CD4-positive, alpha-beta T cell treated with Interleukin-1 beta for 1 hour (primary cell): ENCODE results near the gene SSR1.
"Not testable (repeated sequence)": the region's sequence is repeated elsewhere in the genome, so short reads cannot be mapped to it uniquely, and the experiment has no call there.

Experiments
- DNase-seq, 2 donors: peaks; one replicate each; pipeline ENCODE4 v3.0.0-alpha.2; 2020 to 2022

The SSR1 gene

DNA sequence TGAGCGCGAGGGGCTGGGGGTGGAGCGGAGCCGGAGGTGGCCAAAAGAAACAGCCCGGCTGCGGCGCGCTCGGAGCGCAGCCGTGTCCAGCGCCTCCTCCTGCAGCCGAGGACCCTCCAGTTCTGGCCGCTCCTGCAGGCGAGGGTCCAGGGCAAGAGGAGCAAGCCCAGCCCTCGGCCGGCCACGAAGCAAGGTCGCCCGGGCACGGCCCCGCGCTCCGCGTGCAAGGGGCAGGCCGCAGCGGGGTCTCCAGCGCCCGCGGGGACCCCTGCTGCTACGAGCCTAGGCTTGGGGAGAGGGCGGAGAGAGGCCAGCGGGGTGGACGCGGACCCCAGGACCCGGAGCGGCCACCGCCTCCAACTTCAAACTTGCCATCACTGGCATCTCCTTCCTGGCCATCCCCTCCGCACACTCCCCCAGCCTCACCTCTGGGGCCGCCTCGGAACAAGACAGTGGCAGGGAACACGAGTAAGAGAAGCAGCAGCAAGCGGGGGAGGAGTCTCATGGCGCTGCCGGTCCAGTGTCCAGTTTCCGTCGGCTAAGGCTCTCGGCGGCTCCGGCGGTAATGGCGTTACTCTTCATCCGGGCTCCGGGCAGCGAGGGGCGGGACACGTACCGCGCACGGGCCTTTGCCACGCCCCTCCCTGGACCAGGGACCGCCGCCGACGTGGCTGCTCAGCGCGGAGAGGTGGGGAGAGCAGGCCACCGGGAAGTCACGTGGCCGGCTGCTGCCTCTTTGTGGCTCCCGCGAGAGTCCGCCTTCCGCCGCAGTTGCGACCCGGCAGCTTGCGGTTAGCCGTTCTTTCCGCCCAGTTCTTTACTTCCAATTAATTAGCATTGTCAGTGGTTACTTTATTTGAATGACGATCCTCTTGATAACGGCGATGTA lies at the start of gene SSR1:
Gene SSR1 (minus strand): TSS at position 584 of the 889 bp plus-strand sequence. CDS start 79 bp downstream, at position 505.
- peak; percentile 93 to 95 for DNase-seq

DNA sequence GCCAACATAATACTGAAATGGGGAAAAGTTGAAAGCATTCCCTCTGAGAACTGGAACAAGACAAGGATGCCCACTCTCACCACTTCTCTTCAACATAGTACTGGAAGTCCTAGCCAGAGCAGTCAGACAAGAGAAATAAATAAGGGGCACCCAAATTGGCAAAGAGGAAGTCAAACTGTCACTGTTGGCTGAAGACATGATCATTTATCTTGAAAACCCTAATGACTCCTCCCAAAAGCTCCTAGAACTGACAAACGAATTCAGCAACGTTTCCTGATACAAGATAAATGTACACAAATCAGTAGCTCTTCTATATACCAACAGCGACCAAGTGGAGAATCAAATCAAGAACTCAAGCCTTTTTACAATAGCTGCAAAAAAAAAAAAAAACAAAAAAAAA lies 38.9 kb upstream of the SSR1 start:
- not testable (repeated sequence) for DNase-seq

DNA sequence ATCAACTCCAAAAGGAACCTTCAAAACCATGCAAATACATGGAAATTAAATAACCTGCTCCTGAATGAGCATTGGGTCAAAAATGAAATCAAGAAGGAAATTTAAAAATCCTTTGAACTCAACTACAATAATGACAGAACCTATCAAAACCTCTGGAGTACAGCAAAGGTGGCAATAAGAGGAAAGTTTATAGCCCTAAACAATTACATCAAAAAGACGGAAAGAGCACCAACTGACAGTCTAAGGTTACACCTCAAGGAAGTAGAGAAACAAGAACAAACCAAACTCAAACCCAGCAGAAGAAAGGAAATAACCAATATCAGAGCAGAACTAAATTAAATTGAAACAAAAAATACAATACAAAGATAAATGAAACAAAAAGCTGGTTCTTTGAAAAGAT lies 37.6 kb upstream of the SSR1 start:
- DNase-seq: not testable (repeated sequence)

DNA sequence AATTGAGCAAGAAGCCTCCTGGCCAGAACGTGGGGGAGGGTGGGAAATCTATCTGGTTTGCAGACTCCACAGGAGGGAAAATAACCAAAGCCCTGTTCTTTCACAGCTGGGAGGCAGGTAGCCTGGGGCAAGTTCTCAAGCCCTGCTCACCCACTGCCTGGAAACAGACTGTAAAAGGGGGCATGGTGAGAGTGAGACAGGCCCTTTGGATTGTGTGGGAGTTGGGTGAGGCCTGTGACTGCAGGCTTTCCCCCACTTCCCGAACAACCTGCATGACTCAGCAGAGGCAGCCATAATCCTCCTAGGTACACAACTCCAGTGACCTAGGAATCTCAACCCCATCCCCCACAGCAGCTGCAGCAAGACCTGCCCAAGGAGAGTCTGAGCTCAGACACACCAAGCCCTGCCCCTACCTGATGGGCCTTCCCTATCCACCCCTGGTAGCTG lies 34.6 kb upstream of the SSR1 start:
- DNase-seq: not testable (repeated sequence)

DNA sequence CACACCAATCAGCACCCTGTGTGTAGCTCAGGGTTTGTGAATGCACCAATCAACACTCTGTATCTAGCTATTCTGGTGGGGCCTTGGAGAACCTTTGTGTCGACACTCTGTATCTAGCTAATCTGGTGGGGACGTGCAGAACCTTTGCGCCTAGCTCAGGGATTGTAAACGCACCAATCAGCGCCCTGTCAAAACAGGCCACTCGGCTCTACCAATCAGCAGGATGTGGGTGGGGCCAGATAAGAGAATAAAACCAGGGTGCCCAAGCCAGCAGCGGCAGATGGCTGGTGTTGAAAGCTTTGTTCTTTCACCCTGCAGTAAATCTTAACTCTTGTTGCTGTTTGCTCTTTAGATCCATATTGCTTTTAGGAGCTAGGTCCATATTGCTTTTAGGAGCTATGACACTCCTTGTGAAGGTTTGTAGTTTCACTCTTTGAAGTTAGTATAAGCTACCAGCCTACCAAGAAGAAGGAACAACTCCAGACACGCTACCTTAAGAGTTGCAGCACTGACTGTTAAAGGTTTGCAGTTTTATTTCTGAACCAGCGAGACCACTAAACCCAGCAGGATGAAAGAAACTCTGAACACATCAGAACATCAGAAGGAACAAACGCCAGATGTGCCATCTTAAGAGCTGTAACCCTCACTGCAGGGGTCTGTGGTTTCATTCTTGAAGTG lies 31.9 kb upstream of the SSR1 start:
- peak in 1 of 2 donors; percentile 13 for DNase-seq

DNA sequence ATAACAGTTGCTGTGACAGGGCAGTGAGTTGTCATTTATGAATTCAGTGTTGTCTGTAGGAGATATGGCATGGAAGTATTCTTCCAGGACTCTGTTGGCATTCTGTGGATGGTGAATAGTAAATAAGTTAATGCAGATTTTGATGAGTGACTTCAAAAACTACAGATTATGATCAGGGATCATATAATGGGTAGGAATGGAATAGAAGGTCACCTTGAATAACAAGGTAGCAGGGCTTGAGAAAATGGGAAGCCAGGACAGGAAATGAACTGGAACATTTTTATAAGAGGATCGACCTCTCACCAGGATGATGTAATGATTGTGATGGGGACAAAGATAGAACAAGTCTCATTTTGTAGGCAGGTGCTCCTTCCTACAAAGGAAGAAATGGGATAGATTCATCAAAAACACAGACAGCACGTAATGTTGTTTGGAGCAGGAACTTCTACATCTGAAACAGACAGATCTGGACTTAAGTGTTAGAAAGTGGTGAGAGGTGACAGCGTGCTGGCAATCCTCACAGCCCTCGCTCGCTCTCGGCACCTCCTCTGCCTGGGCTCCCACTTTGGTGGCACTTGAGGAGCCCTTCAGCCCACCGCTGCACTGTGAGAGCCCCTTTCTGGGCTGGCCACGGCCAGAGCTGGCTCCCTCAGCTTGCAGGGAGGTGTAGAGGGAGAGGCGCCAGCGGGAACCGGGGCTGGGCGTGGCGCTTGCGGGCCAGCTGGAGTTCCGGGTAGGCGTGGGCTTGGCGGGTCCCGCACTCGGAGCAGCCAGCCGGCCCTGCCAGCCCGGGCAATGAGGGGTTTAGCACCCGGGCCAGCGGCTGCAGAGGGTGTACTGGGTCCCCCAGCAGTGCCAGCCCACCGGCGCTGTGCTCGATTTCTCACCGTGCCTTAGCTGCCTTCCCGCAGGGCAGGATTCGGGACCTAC lies 30.8 kb upstream of the SSR1 start:
- DNase-seq: no peak

DNA sequence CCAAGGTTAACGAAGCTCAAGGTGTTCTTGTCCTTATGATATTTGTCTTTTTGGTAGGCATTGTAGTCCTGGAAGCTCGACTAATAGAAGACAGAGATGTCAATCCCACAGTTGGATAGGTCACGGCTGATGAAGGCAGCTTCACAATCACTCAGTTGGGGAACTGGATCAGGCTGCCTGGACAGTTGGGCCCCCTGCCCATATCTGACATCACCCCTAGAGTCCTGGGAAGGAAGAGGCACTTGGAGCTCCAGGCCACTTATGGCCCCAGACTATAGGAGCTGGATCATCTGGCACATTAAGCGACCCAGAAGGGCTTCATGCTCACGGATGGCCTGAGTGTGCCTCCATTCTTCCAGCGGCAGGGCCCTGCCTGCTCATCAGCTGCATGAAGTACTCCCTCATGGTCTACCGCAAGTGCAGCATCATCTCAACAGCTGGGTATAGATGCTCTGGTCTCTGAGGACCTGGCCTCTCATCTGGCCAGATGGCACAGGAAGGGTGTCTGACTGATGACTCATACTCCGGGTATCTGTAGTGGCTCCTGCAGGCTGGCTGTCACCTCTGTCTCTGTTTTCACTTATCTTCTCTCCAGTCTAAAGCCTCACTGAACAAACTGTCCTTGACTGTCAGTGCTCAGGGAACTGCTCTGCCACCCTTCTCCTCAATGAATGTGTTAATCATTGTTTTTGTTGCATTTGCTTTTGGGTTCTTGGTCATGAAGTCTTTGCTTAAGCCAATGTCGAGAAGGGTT lies 29.2 kb upstream of the SSR1 start:
- DNase-seq: no peak

DNA sequence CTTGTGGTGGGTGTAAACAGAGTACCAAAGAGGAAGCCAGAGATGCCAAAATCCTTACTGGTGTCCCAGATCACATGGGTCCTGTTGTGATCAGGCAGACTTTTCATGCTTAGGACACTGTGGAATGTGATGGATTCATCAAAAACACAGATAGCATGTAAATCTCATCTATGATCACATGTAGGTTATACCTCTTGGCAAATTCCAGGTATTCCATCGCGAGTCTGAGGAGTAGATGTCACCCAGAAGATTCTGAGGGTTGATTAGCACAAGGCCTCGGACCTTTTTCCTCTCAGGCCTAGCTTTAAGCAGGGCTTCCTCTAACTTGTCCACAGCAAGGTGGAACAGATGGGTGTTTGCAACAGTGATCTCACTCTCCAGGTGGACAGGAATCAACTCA lies 28.3 kb upstream of the SSR1 start:
- DNase-seq: no peak

DNA sequence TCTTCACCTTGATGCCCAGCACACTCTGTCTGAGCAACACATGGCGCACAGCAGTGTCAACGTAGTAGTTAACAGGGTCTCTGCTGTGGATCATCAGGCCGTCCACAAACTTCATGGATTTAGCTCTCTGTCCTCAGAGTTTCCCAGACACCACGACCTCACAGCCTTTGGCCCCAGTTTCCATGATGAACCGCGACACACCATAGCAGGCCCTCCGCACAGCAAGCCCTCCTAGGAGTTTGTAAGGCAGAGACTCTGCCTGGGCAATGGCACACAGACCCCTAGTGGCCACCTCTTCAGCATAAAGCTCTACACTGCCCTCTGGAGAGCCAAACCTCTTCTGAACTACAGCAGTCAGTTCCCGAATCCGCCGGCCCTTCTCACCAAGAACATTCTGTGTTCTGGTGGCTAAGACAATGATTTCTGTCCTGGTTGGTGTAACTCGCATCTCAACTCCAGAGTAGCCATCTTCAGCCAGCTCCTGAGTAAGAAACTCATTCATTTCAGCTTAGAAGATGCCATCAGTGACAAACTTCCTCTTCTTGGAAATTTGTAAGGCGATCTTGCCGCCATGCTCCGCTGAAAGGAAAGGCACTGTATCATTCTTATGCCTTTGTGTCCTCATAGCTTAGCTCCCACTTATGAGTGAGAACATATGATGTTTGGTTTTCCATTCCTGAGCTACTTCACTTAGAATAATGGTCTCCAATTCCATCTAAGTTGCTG lies 26.2 kb upstream of the SSR1 start:
- peak; percentile 22 to 24 for DNase-seq

DNA sequence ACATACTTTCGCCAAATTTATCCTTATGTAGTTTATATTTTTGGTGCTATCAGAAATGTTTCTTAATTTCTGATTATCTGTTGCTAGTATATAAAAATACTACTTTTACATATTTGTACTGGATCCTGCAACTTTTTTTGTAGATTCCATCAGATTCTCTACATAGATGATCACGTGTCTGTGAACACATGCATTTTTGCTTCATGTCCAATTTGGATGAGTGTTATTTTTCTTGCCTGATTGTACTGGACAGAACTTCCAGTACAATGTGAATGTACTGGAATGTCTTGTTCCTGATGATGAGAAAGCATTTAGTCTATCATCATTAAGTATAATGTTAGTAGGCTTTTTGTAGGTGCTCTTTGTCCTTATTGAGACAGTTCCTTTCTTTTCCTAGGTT lies 25.0 kb upstream of the SSR1 start:
- no peak for DNase-seq

DNA sequence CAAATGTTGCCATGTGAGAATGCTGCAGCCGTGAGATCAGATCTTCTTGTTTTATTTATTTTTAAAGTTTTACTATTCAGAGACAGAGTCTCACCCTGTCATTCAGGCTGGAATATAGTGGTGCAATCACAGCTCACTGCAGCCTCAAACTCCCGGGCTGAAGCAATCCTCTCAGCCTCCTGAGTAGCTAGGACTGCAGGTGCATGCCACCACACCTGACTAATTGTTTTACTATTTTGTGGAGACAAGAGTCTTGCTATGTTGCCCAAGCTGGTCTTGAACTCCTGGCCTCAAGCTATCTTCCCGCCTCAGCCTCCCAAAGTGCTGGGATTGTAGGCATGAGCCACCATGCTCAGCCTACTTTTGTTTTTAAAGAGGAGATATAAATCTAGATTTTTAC lies 22.5 kb upstream of the SSR1 start:
- DNase-seq: no peak

DNA sequence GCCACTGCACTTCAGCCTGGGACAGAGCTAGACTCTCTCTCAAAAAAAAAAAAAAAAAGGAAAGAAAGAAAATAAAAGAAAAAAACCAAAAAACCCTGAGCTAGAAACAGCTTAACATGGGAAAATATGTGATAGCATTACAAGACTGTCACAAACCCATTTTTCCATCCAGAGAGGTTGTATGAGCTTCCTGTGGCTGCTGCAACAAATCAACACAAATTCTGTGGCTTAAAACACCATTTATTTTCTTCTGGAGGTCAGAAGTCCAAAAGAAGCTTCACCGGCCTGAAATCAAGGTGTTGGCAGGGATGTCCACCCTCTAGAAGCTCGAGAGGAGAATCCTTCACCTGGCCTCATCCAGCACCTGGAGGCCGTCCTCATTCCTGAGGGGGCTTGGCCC lies 21.7 kb upstream of the SSR1 start:
- DNase-seq: no peak

DNA sequence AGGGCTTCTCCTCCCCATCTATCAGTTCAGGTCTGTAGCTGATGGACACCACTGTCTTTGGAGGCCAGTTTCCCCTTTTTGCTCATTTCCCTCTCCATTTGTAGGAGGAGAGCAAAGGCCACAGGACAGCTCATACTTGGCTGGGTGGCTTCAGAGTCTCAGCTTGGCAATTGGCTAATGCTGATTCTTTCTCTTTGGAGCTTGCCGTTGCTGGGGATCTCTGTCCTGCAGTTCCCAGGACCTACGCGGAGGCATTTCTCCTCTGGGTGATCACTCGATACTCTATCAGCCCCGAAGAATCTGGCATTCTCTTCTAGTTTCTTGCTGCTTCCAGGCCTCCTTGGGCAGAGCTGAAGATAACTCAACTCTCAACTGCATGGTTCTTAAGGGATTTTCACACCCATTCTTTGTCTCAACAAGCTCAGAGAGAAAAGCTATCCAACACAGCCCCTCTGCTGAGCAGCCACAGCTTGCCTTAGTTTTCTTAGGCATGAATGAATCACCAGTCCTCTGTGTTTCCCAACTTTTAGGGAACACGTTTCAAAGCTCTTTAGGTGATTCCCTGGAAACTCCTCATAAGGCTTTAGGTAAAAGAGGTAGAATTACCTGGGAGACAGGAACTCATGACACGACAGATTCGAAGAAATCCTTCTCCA lies 19.2 kb upstream of the SSR1 start:
- DNase-seq: no peak

DNA sequence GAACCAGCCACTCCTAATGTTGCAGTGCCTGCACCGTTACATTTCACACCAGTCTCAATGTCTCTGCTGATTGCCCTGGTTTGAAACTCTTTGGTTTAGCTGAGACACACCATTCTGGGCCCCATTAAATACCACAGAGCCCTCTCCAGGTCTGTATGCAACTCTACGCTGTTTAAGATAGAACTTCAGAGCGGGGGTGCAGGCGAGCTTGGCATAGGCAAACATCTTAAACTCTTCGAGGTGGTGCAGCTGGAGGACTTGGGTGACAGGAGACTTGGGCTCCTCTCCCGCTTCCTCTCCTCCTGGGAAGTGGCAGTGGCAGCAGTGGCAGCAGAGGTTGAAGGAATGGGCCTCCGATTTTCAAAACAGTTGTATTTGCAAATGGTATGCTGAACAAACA lies 18.5 kb upstream of the SSR1 start:
- no peak for DNase-seq

DNA sequence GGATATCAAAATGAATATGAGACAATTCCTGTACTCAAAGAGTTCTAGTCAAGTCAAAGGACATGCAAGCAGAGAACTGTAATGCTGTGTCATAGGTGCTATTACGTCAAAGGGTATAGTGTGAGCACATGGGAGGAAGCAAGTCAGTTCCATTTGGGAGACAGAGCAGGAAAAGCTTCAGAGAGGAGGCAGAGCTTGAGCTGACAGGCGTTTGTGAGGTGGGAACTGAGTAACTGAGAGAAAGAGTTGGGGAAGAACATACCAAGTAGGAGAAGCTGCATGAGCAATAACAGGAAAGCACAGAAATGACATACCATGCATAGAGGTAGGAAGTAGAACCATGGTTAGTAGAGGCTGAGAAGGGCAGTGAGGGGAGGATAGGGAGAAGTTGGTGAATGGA lies 15.2 kb upstream of the SSR1 start:
- no peak for DNase-seq

DNA sequence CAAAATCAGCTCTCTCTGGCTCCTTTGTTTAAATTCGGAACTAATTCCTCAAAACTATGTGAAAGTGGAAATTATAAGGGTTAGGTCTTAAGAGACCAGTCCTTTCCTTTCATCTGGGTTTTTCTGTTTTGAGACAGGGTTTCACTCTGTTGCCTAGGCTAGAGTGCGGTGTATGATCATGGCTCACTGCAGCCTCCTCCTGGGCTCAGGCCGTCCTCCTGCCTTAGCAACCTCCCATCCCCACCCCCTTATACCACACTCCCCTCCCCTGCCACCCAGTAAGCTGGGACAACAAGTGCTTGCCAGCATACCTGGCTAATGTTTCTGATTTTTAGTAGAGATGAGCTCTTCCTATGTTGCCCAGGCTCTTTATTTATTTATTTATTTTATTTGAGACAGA lies 12.8 kb upstream of the SSR1 start:
- no peak for DNase-seq

DNA sequence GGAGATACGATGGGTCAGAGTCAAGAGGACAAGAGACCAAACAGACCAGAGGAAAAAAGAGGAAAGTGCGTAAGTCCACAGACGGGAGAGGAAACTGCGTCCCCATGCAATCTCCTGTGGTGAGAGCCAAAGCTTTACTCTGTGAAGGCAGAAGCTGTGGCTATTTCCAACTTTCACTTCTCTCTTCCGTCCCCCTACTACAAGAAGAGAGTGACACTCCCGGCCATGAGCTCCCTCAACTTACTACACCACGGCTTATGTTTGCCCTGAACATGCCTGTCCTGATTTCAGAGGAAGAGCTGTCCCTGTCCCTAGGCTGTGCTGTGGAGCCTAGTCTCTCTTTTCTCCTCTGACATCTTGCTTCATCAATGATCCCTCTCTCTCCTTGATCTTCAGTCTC lies 11.5 kb upstream of the SSR1 start:
- peak in 1 of 2 donors; percentile 44 for DNase-seq

DNA sequence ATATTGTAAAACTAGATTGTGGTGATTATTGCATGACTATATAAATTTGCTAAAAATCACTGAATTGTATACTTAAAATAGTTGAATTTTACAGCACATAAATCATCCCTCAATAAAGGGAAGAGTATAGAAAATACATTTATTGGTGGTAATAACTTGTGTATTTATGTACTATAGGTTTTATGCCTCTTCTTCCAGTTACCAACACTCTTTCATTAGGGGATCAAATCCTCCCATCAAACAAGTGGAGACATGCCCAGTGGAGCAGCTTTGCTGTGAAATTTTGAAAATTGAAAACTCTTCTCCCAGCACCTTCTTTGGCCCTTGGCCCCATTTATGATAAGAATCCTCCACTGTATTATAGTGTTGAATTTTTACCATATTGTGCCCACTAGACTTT lies 10.1 kb upstream of the SSR1 start:
- DNase-seq: no peak

DNA sequence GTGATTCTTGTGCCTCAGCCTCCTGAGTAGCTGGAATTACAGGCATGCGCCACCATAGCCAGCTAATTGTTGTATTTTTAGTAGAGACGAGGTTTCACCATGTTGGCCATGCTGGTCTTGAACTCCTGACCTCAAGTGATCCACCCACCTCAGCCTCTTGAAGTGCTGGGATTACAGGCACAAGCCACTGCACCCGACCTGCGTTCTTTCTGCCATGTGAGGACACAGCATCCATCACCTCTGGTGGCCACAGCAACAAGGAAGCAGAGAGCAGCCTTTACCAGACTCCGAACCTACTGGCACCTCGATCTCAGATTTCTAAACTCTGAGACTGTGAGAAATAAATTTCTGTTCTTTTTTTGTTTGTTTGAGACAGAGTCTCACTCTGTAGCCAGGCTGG lies 8.9 kb upstream of the SSR1 start:
- not testable (repeated sequence) for DNase-seq

DNA sequence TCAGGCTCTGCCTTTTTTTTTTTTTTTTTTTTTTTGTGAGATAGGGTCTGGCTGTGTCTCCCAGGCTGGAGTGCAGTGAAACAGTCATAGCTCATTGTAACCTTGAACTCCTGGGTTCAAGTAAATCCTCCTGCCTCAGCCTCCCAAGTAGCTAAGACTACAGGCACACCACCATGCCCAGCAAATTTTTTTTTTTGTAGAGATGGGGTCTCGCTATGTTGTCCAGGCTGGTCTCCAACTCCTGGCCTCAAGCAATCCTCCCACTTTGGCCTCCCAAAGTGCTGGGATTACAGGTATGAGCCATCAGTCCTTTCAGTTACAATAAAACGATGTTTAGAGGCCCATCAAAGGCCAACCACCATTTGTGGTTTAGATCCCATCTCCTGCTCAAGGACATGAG lies 6.4 kb upstream of the SSR1 start:
- not testable (repeated sequence) for DNase-seq

DNA sequence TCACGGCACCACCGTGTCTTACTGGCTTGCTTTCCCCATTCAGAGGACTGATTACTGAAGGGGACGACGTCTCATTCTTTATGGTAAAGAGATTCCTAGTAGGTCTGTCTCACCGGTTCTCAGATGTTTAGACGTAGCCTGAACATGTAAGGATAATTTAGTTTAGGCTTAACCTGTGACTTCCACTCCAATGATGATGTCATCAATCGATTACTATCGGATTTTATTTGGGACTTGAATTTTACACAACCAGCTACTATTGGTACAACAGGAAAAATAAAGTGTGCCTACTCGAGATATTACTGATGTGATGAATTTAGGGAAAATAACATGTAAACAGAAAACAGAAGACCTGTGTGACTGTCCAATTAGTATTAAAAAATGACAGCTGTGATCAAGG lies 4.5 kb upstream of the SSR1 start:
- DNase-seq: no peak
